GM12874 (cell line): ENCODE data around the gene EP400.

Experiments
- TF ChIP-seq, protein P1 (sequence below): IDR thresholded peaks from 2 replicates; pipeline ENCODE4 v1.5.1; 2011; ENCODE audit warnings: low read depth, mild to moderate bottlenecking, control low read depth, low read length, moderate library complexity; ENCODE audit not compliant: insufficient read depth

EP400 gene

GRCh38 chr12:131910302-131911027, 39.3 kb upstream of the EP400 start:
- TF ChIP-seq, protein P1, sequence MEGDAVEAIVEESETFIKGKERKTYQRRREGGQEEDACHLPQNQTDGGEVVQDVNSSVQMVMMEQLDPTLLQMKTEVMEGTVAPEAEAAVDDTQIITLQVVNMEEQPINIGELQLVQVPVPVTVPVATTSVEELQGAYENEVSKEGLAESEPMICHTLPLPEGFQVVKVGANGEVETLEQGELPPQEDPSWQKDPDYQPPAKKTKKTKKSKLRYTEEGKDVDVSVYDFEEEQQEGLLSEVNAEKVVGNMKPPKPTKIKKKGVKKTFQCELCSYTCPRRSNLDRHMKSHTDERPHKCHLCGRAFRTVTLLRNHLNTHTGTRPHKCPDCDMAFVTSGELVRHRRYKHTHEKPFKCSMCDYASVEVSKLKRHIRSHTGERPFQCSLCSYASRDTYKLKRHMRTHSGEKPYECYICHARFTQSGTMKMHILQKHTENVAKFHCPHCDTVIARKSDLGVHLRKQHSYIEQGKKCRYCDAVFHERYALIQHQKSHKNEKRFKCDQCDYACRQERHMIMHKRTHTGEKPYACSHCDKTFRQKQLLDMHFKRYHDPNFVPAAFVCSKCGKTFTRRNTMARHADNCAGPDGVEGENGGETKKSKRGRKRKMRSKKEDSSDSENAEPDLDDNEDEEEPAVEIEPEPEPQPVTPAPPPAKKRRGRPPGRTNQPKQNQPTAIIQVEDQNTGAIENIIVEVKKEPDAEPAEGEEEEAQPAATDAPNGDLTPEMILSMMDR: no peak

GRCh38 chr12:131911028-131911650, 38.6 kb upstream of the EP400 start:
- TF ChIP-seq, protein P1: no peak

DNA sequence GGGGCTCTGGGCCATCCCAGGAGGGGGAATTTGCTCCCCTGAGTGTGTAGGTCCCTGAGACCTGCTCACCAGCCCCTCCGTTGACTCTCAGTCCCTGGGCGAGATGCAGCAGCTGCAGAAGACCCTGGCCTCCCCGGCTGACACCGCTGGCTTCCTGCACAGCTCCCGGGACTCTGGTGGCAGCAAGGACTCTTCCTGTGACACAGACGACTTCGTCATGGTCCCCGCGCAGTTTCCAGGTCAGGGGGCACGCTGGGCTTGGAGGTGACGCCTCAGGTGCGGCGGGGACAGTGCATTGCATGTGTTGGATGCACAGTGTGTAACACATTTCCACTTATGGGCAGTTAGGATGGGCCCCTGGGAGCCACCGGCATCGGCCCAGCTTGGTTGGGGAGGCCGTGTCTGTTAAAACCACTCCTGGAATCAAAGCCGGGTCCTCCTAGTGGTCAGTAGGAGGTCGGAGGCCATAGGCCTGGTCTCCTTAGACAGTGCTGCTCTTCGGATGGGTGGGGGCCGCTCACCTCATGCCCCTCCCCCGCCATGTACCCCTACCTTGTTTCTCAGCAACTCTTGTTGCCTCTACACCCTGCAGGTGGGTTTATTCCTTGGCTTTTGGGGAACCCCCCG, 37.8 kb upstream of the EP400 start:
- TF ChIP-seq, protein P1: no peak

DNA sequence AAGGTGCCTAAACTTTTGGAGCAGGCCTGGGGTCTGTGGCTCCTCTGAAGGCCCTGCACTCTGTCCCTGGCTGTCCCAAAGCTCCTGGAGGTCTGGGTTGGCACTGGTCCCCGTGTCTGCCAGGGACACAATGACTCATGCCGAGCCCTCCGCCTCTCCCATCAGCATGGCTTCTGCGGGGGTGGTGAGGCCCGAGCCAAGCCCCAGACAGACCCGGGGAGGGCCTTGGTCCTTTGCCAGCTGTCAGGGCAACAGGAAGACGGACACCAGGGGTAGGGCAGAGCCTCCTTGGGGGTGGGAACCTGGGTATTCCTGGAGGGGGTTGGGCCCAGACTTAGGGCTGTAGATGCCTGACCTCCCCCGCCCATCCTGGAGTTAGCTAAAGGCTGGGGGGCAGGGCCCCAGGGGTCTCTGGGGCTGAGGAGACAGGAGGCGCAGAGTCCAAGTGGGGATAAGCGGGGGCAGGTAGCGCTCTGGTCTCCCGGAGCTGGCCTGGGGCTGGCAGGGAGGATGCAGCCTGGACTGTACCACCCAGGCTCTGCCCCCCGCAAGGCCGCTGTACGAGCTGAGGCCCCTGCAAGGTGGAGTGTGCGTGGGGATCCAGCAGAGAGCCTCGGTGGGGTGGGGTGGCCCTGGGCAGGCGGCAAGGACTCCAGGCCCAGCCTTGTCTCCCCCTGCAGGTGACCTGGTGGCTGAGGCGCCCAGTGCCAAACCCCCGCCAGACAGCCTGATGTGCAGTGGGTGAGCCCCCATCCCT, 37.0 kb upstream of the EP400 start:
- TF ChIP-seq, protein P1: 0 out of 2 replicates have a peak, but pooled peaks have one; percentile 2

- TF ChIP-seq, protein P1: no peak
Observed at GRCh38 chr12:131913666-131914065, 36.1 kb upstream of the EP400 start.

DNA sequence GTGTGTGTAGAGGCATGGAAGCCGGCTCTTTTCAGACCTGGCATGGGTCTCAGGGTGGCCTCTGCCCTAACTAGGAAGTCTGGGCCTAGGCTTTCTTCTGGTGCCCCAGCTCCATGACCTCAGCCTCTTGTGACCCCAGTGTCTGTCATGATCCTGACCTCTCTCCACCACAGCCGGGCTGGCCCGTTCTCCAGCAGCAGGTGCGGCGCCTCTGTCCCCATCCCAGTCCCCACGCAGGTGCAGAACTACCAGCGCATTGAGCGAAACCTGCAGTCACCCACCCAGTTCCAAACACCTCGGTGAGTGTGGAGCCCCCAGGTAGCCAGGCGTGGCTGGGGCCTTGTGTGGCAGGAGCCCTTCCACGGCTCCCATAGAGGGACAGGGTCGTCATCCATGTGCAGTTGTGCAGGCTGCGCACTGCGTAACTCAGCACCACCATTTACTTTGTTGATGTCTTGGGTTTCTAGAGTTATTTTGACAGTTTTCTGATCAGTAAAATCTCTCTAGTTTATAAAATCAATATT, 35.5 kb upstream of the EP400 start:
- TF ChIP-seq, protein P1: no peak
